ENCODE data around the gene DSCAML1. TPM values are rescaled to one million over a fixed set of nuclear protein-coding genes. Genes with fewer than 3 reads are reported as not detected.

The DSCAML1 gene
- total RNA-seq, 1 experiment from 2014 or later, result not detected

DNA sequence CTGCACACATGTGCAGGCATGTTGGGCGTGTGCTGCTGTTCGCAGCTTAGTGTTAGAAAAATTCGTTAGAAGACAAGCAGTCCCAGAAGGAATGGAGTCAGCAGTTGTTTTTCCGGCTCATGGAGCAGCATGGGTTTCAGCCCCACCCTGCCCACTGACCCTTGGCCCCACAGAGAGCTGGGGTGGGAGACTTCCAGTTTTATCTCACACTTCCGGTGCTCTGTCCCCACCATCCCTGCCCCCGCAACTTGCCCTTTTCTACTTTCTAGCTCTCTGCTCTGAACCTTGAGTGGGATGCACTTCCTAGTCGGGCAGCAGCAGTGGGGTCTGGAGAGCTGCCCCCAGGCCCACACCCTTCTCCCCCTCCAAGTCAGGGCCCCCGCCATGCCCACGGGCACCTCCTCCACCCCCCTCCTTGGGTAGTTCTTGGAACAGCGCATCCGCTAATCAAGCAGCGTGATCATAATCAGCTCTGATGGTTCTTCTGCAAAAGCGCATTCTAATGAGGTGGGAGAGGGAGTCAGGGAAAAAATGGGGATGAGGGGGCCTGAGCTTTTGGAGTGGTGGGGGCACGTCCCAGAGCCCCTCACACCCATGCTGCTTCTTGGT lies 285.0 kb downstream of the DSCAML1 start (continued):
- no peak for TF ChIP-seq CEBPB (IDR thresholded peaks at IDR 0.05; ENCODE audit: low read depth)

DNA sequence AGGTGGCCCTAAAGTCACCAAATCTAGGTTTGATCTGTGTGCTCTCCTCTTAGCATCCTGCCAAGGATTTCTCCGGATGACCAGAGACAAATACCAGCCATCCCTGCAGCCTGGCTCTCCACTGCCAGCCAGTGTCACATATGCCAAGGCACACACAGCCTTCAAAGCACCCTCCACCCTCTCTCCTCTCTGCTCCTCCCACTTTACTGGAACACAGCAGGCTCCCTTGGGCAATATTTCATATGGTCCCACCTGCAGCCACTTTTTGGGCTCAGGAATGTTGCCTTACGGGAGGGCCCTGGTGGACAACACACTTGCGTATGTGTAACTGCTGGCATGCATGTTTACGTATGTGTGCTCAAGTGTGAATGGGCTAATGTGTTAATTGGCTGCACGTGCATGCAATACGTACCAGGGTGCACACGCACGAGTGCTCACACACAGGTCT lies 285.5 kb downstream of the DSCAML1 start:
- intact Hi-C loops (cut with micrococcal nuclease), result no loop called here
- 0 out of 2 replicates have a peak, but pooled peaks cover 7% of the 10 kb centered on the region for H3K27me3 ChIP-seq (ENCODE audit: insufficient read depth, low read length)
- BruUV-seq (replicated peaks), result no TSS peak

DNA sequence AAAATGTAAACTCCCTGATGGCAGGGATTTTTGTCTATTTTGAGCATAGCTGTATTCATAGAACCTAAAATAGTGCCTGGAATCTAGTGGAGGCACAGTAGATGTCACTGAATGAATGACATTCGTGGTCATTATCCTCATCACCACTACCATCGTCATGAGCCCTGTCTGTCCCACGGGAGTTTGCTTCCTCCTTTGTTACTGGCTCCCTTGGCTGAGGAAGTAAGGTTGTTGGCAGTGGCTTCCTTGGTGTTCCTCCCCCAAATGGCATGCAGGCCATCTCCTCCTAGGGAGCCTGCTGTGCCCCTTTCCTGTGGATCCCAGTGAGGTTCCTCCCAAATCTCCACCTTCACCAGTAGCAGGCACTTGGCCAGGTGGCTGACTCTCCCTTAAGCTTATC lies 286.4 kb downstream of the DSCAML1 start:
- H3K27me3 ChIP-seq (ENCODE audit: insufficient read depth, low read length), result 0 out of 2 replicates have a peak, but pooled peaks cover 7% of the 10 kb centered on the region
- H3K9me3 ChIP-seq (ENCODE audit: control insufficient read depth in 1 of 2, insufficient read depth in 1 of 2, low read depth in 1 of 2, low read length in 2 of 2), result no peaks in the 10 kb centered on the region
- ChIA-PET POLR2A (no interaction called here), CTCF (no interaction called here), RAD21 (ENCODE audit: low non-redundant PET in 1 of 2, low total read pairs in 2 of 2, uncharacterized antibody in 2 of 2, unreplicated experiment in 2 of 2) (no interaction called here)
- no peak for ATAC-seq
- no peak overlapping the region for H3K9ac ChIP-seq (ENCODE audit: low read length)
- BruUV-seq (replicated peaks), result no TSS peak
- H3K79me2 ChIP-seq (ENCODE audit: insufficient read depth, low read length), result no peaks in the 10 kb centered on the region
- no peak overlapping the region for H2AFZ ChIP-seq (ENCODE audit: low read depth, low read length, poor library complexity, severe bottlenecking)
- TF ChIP-seq EZH2phosphoT487 (IDR thresholded peaks at IDR 0.05; ENCODE audit: borderline replicate concordance) (no peak), POLR2AphosphoS5 (IDR thresholded peaks at IDR 0.05; ENCODE audit: low read depth, low read length) (no peak), ZFX (IDR thresholded peaks at IDR 0.05) (no peak), POLR2A (IDR thresholded peaks at IDR 0.05; ENCODE audit: borderline replicate concordance, extremely low read depth, insufficient read depth, insufficient read length) (no peak)
- TF ChIP-seq, protein P1, sequence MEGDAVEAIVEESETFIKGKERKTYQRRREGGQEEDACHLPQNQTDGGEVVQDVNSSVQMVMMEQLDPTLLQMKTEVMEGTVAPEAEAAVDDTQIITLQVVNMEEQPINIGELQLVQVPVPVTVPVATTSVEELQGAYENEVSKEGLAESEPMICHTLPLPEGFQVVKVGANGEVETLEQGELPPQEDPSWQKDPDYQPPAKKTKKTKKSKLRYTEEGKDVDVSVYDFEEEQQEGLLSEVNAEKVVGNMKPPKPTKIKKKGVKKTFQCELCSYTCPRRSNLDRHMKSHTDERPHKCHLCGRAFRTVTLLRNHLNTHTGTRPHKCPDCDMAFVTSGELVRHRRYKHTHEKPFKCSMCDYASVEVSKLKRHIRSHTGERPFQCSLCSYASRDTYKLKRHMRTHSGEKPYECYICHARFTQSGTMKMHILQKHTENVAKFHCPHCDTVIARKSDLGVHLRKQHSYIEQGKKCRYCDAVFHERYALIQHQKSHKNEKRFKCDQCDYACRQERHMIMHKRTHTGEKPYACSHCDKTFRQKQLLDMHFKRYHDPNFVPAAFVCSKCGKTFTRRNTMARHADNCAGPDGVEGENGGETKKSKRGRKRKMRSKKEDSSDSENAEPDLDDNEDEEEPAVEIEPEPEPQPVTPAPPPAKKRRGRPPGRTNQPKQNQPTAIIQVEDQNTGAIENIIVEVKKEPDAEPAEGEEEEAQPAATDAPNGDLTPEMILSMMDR (IDR thresholded peaks at IDR 0.05 in 2 of 3, conservative IDR thresholded peaks at IDR 0.05 in 1 of 3; ENCODE audit: borderline replicate concordance in 1 of 3, insufficient read depth in 1 of 3, low read depth in 2 of 3, low read length in 2 of 3), result no peak
- TF ChIP-seq, protein P2, sequence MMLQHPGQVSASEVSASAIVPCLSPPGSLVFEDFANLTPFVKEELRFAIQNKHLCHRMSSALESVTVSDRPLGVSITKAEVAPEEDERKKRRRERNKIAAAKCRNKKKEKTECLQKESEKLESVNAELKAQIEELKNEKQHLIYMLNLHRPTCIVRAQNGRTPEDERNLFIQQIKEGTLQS (IDR thresholded peaks at IDR 0.05), result no peak
- TF ChIP-seq, protein P3, sequence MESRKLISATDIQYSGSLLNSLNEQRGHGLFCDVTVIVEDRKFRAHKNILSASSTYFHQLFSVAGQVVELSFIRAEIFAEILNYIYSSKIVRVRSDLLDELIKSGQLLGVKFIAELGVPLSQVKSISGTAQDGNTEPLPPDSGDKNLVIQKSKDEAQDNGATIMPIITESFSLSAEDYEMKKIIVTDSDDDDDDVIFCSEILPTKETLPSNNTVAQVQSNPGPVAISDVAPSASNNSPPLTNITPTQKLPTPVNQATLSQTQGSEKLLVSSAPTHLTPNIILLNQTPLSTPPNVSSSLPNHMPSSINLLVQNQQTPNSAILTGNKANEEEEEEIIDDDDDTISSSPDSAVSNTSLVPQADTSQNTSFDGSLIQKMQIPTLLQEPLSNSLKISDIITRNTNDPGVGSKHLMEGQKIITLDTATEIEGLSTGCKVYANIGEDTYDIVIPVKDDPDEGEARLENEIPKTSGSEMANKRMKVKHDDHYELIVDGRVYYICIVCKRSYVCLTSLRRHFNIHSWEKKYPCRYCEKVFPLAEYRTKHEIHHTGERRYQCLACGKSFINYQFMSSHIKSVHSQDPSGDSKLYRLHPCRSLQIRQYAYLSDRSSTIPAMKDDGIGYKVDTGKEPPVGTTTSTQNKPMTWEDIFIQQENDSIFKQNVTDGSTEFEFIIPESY (IDR thresholded peaks at IDR 0.05; ENCODE audit: extremely low read depth, insufficient replicate concordance, low read length), result no peak
- H3K4me2 ChIP-seq (ENCODE audit: low read length), result no peak overlapping the region
- no peak overlapping the region for H3K27ac ChIP-seq (ENCODE audit: low read depth, low read length)
- H4K20me1 ChIP-seq (ENCODE audit: insufficient read depth), result no peaks in the 10 kb centered on the region
- intact Hi-C loops (cut with micrococcal nuclease), result no loop called here
- no peaks in the 10 kb centered on the region for H3K4me1 ChIP-seq (ENCODE audit: control insufficient read depth in 1 of 2, insufficient read depth in 2 of 2, low read length in 2 of 2)
- DNase-seq (ENCODE audit: low read depth, low spot score), result no peak
- no peak overlapping the region for H3K4me3 ChIP-seq (replicated peaks in 1 of 2; ENCODE audit: low read depth in 1 of 2, low read length in 2 of 2)
- no peaks in the 10 kb centered on the region for H3K9me2 ChIP-seq (ENCODE audit: insufficient read depth)
- no peaks in the 10 kb centered on the region for H3K36me3 ChIP-seq (ENCODE audit: control insufficient read depth in 1 of 2, insufficient read depth in 2 of 2, low read length in 2 of 2)

More for the DNA sequence above, 285.5 kb downstream of the DSCAML1 start:
- Histone ChIP-seq H3K9me2 (ENCODE audit: insufficient read depth) (no peaks in the 10 kb centered on the region), H4K20me1 (ENCODE audit: insufficient read depth) (no peaks in the 10 kb centered on the region), H2AFZ (ENCODE audit: low read depth, low read length, poor library complexity, severe bottlenecking) (no peak overlapping the region), H3K4me2 (ENCODE audit: low read length) (no peak overlapping the region), H3K4me1 (ENCODE audit: control insufficient read depth in 1 of 2, insufficient read depth in 2 of 2, low read length in 2 of 2) (no peaks in the 10 kb centered on the region), H3K4me3 (replicated peaks in 1 of 2; ENCODE audit: low read depth in 1 of 2, low read length in 2 of 2) (no peak overlapping the region), H3K9ac (ENCODE audit: low read length) (no peak overlapping the region), H3K36me3 (ENCODE audit: control insufficient read depth in 1 of 2, insufficient read depth in 2 of 2, low read length in 2 of 2) (no peaks in the 10 kb centered on the region), H3K79me2 (ENCODE audit: insufficient read depth, low read length) (no peaks in the 10 kb centered on the region), H3K27ac (ENCODE audit: low read depth, low read length) (no peak overlapping the region), H3K9me3 (ENCODE audit: control insufficient read depth in 1 of 2, insufficient read depth in 1 of 2, low read depth in 1 of 2, low read length in 2 of 2) (no peaks in the 10 kb centered on the region)
- RAD21 ChIA-PET (ENCODE audit: low non-redundant PET in 1 of 2, low total read pairs in 2 of 2, uncharacterized antibody in 2 of 2, unreplicated experiment in 2 of 2), result no interaction called here
- POLR2A ChIA-PET, result no interaction called here
- CTCF ChIA-PET, result no interaction called here
- no peak for ATAC-seq
- TF ChIP-seq JUND (IDR thresholded peaks at IDR 0.05) (no peak), POLR2AphosphoS5 (IDR thresholded peaks at IDR 0.05; ENCODE audit: low read depth, low read length) (no peak), SP1 (IDR thresholded peaks at IDR 0.05; ENCODE audit: low read depth) (no peak)
- DNase-seq (ENCODE audit: low read depth, low spot score), result no peak

Measured in HCT116 (cell line).